ENCODE results near the gene B4GAT1. TPM values are rescaled to one million over a fixed set of nuclear protein-coding genes. Genes with fewer than 3 reads are reported as not detected.
A peak's percentile ranks its signal among the peaks of the same experiment; 100 is the strongest.

The B4GAT1 gene
- total and polyA plus RNA-seq, 2 of the 13 experiments (the other 11 are each of a cell fraction or from before 2014, with no cell fraction given), result 40.4 to 109 TPM

GRCh38 chr11:66328302-66329144 lies 18.9 kb downstream of the B4GAT1 start (continued):
- TF ChIP-seq HNF1B (CRISPR knock-in tag; IDR thresholded peaks at IDR 0.05) (peak; percentile 79), ZNF10 (CRISPR knock-in tag; IDR thresholded peaks at IDR 0.05; ENCODE audit: borderline replicate concordance, low read depth) (no peak), ZNF749 (CRISPR knock-in tag; IDR thresholded peaks at IDR 0.05; ENCODE audit: borderline replicate concordance) (no peak), ELF1 (CRISPR knock-in tag; IDR thresholded peaks at IDR 0.05) (peak; percentile 50; the same call in 1 of the 2 replicates), JUN (CRISPR knock-in tag; IDR thresholded peaks at IDR 0.05) (no peak), TIGD3 (CRISPR knock-in tag; IDR thresholded peaks at IDR 0.05; ENCODE audit: borderline replicate concordance) (no peak), GABPB1 (CRISPR knock-in tag; IDR thresholded peaks at IDR 0.05) (peak; percentile 56), ZNF160 (CRISPR knock-in tag; IDR thresholded peaks at IDR 0.05) (no peak), ZNF44 (CRISPR knock-in tag; IDR thresholded peaks at IDR 0.05) (no peak), ZNF18 (CRISPR knock-in tag; IDR thresholded peaks at IDR 0.05; ENCODE audit: insufficient replicate concordance) (peak; percentile 83), ELF4 (CRISPR knock-in tag; IDR thresholded peaks at IDR 0.05; ENCODE audit: borderline replicate concordance) (no peak), SMAD1 (CRISPR knock-in tag; IDR thresholded peaks at IDR 0.05; ENCODE audit: borderline replicate concordance, low read depth) (no peak), ZFP91 (CRISPR knock-in tag; IDR thresholded peaks at IDR 0.05; ENCODE audit: borderline replicate concordance) (peak; percentile 92)
- TF ChIP-seq, protein P1, sequence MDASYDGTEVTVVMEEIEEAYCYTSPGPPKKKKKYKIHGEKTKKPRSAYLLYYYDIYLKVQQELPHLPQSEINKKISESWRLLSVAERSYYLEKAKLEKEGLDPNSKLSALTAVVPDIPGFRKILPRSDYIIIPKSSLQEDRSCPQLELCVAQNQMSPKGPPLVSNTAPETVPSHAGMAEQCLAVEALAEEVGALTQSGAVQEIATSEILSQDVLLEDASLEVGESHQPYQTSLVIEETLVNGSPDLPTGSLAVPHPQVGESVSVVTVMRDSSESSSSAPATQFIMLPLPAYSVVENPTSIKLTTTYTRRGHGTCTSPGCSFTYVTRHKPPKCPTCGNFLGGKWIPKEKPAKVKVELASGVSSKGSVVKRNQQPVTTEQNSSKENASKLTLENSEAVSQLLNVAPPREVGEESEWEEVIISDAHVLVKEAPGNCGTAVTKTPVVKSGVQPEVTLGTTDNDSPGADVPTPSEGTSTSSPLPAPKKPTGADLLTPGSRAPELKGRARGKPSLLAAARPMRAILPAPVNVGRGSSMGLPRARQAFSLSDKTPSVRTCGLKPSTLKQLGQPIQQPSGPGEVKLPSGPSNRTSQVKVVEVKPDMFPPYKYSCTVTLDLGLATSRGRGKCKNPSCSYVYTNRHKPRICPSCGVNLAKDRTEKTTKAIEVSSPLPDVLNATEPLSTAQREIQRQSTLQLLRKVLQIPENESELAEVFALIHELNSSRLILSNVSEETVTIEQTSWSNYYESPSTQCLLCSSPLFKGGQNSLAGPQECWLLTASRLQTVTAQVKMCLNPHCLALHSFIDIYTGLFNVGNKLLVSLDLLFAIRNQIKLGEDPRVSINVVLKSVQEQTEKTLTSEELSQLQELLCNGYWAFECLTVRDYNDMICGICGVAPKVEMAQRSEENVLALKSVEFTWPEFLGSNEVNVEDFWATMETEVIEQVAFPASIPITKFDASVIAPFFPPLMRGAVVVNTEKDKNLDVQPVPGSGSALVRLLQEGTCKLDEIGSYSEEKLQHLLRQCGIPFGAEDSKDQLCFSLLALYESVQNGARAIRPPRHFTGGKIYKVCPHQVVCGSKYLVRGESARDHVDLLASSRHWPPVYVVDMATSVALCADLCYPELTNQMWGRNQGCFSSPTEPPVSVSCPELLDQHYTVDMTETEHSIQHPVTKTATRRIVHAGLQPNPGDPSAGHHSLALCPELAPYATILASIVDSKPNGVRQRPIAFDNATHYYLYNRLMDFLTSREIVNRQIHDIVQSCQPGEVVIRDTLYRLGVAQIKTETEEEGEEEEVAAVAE (CRISPR knock-in tag; IDR thresholded peaks at IDR 0.05; ENCODE audit: borderline replicate concordance), result no peak
- TF ChIP-seq, protein P2, sequence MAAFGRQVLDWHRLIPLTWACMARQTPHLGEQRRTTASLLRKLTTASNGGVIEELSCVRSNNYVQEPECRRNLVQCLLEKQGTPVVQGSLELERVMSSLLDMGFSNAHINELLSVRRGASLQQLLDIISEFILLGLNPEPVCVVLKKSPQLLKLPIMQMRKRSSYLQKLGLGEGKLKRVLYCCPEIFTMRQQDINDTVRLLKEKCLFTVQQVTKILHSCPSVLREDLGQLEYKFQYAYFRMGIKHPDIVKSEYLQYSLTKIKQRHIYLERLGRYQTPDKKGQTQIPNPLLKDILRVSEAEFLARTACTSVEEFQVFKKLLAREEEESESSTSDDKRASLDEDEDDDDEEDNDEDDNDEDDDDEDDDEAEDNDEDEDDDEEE (CRISPR knock-in tag; IDR thresholded peaks at IDR 0.05), result peak; percentile 62; the same call in 1 of the 2 replicates
